Measurements from ENCODE around the gene BAZ2B. TPM values are rescaled to one million over a fixed set of nuclear protein-coding genes. Genes with fewer than 3 reads are reported as not detected.

Gene BAZ2B
- total RNA-seq, 1 experiment from 2014 or later = 19.9 TPM

DNA sequence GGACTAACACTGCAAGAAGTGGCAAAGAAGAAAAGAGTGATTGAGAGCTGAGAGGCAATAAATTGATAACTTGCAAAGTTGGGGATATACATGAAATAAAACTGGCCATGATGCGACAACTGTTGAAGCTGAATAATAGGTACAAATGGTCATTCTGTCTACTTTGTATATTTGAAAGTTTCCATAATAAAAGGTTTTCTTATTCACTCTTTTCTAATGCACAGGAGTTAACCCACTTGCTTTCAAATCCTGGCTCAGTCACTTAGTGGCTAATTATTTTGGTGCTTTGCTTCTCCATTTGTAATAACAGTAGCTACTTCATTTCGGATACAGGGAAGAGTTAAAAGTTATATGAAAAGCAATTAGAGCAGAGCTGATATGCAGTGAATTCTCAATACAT lies 170.1 kb downstream of the BAZ2B start:
- intact Hi-C loops (cut with micrococcal nuclease) = no loop called here
- Histone ChIP-seq H4K20me1 (ENCODE audit: insufficient read depth) (no peaks in the 10 kb centered on the region), H3K4me3 (replicated peaks in 1 of 2; ENCODE audit: low read depth in 1 of 2, low read length in 2 of 2) (no peak overlapping the region), H3K9me3 (ENCODE audit: control insufficient read depth in 1 of 2, insufficient read depth in 1 of 2, low read depth in 1 of 2, low read length in 2 of 2) (no peaks in the 10 kb centered on the region), H3K9me2 (ENCODE audit: insufficient read depth) (no peaks in the 10 kb centered on the region), H3K4me1 (ENCODE audit: control insufficient read depth in 1 of 2, insufficient read depth in 2 of 2, low read length in 2 of 2) (no peaks in the 10 kb centered on the region), H3K36me3 (ENCODE audit: control insufficient read depth in 1 of 2, insufficient read depth in 2 of 2, low read length in 2 of 2) (no peaks in the 10 kb centered on the region), H3K9ac (ENCODE audit: low read length) (no peak overlapping the region), H3K27me3 (ENCODE audit: insufficient read depth, low read length) (no peaks in the 10 kb centered on the region), H3K79me2 (ENCODE audit: insufficient read depth, low read length) (no peaks in the 10 kb centered on the region), H3K27ac (ENCODE audit: low read depth, low read length) (no peak overlapping the region), H3K4me2 (ENCODE audit: low read length) (no peak overlapping the region), H2AFZ (ENCODE audit: low read depth, low read length, poor library complexity, severe bottlenecking) (no peak overlapping the region)
- ChIA-PET CTCF (no interaction called here), RAD21 (ENCODE audit: low non-redundant PET in 1 of 2, low total read pairs in 2 of 2, uncharacterized antibody in 2 of 2, unreplicated experiment in 2 of 2) (no interaction called here), POLR2A (no interaction called here)
- no TSS peak for BruUV-seq (replicated peaks)
- TF ChIP-seq FOSL1 (IDR thresholded peaks at IDR 0.05; ENCODE audit: low read depth) (no peak), EGR1 (IDR thresholded peaks at IDR 0.05; ENCODE audit: low read depth) (no peak), CEBPB (IDR thresholded peaks at IDR 0.05; ENCODE audit: low read depth) (no peak), CTCF (IDR thresholded peaks at IDR 0.05 in 2 of 3, conservative IDR thresholded peaks at IDR 0.05 in 1 of 3; ENCODE audit: borderline replicate concordance in 1 of 3, insufficient read depth in 1 of 3, low read depth in 2 of 3, low read length in 2 of 3) (no peak), CBX3 (IDR thresholded peaks at IDR 0.05; ENCODE audit: low read depth) (no peak), YY1 (IDR thresholded peaks at IDR 0.05; ENCODE audit: extremely low read depth, insufficient replicate concordance, low read depth, low read length) (no peak), SIN3A (IDR thresholded peaks at IDR 0.05; ENCODE audit: low read depth) (no peak), RAD21 (IDR thresholded peaks at IDR 0.05; ENCODE audit: low read depth) (no peak), EZH2phosphoT487 (IDR thresholded peaks at IDR 0.05; ENCODE audit: borderline replicate concordance) (no peak), JUND (IDR thresholded peaks at IDR 0.05) (no peak), SRF (IDR thresholded peaks at IDR 0.05; ENCODE audit: low read depth) (no peak), ZFX (IDR thresholded peaks at IDR 0.05) (no peak), SP1 (IDR thresholded peaks at IDR 0.05; ENCODE audit: low read depth) (no peak), ATF3 (IDR thresholded peaks at IDR 0.05) (no peak), TCF7L2 (IDR thresholded peaks at IDR 0.05; ENCODE audit: borderline replicate concordance, extremely low read depth, insufficient read depth, insufficient read length) (no peak), ELF1 (IDR thresholded peaks at IDR 0.05; ENCODE audit: borderline replicate concordance, low read depth) (no peak)
- TF ChIP-seq, protein P1, sequence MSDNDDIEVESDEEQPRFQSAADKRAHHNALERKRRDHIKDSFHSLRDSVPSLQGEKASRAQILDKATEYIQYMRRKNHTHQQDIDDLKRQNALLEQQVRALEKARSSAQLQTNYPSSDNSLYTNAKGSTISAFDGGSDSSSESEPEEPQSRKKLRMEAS (IDR thresholded peaks at IDR 0.05) = no peak
- TF ChIP-seq, protein P2, sequence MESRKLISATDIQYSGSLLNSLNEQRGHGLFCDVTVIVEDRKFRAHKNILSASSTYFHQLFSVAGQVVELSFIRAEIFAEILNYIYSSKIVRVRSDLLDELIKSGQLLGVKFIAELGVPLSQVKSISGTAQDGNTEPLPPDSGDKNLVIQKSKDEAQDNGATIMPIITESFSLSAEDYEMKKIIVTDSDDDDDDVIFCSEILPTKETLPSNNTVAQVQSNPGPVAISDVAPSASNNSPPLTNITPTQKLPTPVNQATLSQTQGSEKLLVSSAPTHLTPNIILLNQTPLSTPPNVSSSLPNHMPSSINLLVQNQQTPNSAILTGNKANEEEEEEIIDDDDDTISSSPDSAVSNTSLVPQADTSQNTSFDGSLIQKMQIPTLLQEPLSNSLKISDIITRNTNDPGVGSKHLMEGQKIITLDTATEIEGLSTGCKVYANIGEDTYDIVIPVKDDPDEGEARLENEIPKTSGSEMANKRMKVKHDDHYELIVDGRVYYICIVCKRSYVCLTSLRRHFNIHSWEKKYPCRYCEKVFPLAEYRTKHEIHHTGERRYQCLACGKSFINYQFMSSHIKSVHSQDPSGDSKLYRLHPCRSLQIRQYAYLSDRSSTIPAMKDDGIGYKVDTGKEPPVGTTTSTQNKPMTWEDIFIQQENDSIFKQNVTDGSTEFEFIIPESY (IDR thresholded peaks at IDR 0.05; ENCODE audit: extremely low read depth, insufficient replicate concordance, low read length) = no peak
- TF ChIP-seq, protein P3, sequence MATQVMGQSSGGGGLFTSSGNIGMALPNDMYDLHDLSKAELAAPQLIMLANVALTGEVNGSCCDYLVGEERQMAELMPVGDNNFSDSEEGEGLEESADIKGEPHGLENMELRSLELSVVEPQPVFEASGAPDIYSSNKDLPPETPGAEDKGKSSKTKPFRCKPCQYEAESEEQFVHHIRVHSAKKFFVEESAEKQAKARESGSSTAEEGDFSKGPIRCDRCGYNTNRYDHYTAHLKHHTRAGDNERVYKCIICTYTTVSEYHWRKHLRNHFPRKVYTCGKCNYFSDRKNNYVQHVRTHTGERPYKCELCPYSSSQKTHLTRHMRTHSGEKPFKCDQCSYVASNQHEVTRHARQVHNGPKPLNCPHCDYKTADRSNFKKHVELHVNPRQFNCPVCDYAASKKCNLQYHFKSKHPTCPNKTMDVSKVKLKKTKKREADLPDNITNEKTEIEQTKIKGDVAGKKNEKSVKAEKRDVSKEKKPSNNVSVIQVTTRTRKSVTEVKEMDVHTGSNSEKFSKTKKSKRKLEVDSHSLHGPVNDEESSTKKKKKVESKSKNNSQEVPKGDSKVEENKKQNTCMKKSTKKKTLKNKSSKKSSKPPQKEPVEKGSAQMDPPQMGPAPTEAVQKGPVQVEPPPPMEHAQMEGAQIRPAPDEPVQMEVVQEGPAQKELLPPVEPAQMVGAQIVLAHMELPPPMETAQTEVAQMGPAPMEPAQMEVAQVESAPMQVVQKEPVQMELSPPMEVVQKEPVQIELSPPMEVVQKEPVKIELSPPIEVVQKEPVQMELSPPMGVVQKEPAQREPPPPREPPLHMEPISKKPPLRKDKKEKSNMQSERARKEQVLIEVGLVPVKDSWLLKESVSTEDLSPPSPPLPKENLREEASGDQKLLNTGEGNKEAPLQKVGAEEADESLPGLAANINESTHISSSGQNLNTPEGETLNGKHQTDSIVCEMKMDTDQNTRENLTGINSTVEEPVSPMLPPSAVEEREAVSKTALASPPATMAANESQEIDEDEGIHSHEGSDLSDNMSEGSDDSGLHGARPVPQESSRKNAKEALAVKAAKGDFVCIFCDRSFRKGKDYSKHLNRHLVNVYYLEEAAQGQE (IDR thresholded peaks at IDR 0.05; ENCODE audit: low read depth) = no peak
- no peak for ATAC-seq
- DNase-seq (ENCODE audit: low read depth, low spot score) = no peak
